GM19043 (cell line): ENCODE data around the gene GGT7.
"Not testable (repeated sequence)": the region's sequence is repeated elsewhere in the genome, so short reads cannot be mapped to it uniquely, and the experiment has no call there.

Experiments used
- ATAC-seq: cut with Tn5 transposase; IDR thresholded peaks from one replicate; pipeline ENCODE4 v1.9.1; 2021; ENCODE audit warnings: low read depth; ENCODE audit not compliant: unreplicated experiment

GGT7 gene

DNA sequence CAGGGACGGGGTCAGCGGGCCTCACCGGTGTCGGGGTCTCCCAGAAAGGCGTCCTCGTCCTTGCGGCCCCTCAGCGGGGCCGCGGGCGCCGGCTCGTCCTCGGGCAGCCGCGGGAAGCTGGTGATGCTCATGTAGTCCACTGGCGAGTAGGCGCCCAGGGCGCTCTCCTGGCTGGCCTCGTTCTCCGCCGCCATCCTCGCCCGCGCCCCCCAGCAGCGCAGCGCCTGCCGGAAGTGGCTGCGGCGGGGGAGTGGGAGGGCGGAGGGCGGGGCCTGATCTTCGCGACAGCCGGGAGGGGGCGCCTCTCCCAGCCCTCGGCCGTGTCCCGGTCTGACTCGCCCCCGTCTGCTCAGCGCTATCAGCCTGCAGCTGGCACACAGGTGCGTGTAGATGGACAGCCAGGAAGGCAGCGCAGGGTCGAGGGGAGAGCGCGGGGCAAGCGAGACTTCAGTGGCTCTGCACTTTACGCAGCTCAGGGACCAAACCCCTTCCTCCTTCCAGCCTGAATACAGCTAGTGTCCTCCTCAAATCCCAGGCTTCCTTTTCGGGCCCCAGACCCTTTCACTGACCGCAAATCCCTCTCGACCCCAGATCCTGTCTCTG is at the start of gene GGT7:
TSS of gene GGT7 (minus strand) at position 235 of the 603 bp plus-strand sequence. CDS start at position 194, 41 bp downstream.
- no peak for ATAC-seq

DNA sequence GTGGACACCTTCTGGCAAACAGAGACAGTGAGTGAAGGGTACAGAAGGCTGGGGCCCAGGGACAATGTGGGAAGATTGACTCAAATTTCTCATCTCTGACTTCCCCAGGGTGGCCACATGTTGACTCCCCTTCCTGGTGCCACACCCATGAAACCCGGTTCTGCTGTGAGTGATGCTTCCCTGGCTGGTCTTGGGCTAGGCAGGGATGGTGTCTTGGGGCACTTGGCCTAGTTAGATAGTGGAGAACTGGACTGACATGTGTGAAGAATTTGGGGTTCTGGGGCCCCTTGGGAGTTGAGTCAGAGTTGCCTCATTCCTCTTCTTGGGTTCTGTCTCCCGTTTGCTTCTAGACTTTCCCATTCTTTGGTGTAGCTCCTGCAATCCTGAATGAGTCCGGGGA is 48.8 kb upstream of the GGT7 start:
- ATAC-seq: no peak

GRCh38 chr20:34920055-34920454 is 47.4 kb upstream of the GGT7 start:
- ATAC-seq: no peak

GRCh38 chr20:34916774-34917354 is 44.2 kb upstream of the GGT7 start:
- no peak for ATAC-seq

DNA sequence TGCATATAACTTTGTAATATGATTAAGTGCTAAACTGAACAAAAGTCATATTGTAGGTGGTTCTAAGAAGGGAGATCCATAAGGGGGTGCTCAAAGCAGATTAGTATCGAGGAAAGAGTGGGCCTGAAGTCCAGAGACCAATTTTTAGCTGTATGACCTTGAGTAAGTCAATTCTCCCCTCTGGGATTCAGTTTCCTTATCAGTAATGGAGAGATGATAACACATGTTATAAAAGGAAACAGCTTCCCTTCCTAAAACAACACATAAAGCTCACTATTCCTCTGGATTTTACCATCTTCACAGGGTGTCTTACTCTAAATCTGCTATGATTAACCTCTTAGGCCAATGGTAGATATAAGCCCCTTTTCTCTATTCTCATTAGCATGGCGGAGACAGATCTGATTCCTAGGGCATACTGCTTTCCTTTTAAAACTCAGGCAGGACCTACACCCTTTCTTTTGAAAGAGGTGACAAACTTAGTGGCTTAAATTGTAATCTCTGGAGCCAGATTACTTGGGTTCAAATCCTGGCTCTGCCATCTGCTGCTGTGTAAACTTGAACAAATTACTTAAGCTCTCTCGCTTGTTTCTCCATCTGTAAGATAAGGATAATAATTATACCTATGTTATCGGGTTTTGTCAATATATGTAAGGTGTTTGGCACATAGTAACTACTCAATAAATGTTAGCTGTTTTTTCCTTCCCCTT is 43.2 kb upstream of the GGT7 start:
- no peak for ATAC-seq

GRCh38 chr20:34915131-34915530 is 42.5 kb upstream of the GGT7 start:
- ATAC-seq: no peak

- ATAC-seq: no peak
These were observed 35.2 kb upstream of the GGT7 start for GRCh38 chr20:34907616-34908469.

DNA sequence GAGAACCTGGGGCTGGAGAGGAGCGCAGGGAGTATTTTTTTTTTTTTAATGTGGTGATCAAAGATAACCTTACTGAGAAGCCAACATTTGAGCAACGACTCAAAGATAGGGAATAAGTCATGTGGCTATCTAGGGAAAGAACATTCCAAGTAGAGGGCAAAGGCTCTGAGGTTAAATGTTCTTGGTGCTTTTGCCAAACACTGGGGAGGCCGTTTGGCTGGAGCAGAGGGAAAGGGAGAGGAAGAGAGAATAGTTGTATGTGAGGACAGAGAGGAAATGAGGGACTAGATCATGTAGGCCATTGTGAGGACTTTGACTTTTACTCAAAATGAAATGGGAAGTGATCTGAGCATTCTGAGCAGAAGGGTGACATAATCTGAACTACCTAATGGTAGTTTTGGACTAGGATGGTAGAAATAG is 31.6 kb upstream of the GGT7 start:
- no peak for ATAC-seq

- not testable (repeated sequence) for ATAC-seq
These were observed 26.1 kb upstream of the GGT7 start for GRCh38 chr20:34898731-34899130.

- not testable (repeated sequence) for ATAC-seq
These were observed 25.5 kb upstream of the GGT7 start for GRCh38 chr20:34898129-34898528.

DNA sequence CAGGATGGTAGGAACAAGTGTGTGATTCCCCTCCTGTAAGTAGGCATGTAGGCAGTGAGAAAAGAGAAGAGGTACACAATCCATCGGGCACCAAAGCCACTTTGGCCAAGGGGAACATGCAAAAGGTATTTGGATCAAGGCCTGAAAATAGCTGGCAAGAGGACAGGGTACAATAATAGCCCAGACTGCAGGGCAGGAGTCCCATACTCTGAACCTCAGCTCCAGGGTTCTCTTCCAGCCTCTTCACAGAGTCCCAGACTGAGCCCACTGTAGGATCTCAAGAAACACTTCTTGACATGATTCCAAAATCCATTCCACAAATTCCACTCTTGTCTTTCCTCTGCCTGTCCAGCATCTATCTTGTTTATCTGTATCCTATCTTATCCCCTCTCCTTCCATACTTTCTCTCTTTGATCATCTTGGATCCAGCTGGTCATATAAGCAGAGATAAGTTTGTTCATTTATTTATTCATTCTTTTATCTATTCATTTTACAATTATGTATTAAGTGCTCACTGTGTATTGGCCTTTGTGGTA is 23.5 kb upstream of the GGT7 start:
- ATAC-seq: no peak

DNA sequence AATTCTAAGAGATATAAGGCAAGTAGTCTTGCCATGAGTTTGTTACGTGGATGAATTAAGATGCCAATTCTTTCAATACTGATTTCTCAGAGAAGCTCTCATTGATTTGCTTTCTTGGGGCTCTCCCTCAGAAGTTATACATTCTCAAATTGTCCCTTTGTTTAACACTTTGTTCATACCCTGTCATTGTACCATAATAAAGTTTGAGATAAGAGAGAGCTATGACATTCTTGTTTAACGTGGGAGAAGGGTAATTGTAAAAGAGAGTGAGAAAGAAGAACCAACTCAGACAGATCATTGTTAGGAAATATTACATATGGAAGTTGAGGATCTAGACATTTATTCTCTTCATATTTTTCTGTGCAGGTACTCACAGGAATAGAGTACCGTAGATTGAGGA is 22.8 kb upstream of the GGT7 start:
- ATAC-seq: no peak

GRCh38 chr20:34894723-34895122 is 22.1 kb upstream of the GGT7 start:
- no peak for ATAC-seq

DNA sequence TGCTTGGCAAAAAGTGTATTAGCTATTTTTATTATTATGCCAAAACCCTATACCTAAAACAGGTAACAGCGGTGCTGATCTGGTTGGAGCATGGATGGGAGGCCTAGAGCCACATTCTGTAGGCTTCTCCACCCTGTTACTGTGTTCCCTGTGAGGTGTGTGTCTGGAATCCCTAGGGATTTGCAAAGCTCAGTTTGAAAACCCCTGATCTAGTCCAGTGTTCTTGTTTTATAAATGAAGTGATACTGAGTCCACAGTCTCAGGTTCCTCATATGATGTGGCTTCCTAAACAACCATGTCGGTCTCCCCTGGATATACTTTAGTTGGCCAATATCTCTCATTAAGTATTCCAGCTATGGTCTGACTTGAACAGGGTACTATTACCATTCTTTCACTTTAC is 20.0 kb upstream of the GGT7 start:
- no peak for ATAC-seq

DNA sequence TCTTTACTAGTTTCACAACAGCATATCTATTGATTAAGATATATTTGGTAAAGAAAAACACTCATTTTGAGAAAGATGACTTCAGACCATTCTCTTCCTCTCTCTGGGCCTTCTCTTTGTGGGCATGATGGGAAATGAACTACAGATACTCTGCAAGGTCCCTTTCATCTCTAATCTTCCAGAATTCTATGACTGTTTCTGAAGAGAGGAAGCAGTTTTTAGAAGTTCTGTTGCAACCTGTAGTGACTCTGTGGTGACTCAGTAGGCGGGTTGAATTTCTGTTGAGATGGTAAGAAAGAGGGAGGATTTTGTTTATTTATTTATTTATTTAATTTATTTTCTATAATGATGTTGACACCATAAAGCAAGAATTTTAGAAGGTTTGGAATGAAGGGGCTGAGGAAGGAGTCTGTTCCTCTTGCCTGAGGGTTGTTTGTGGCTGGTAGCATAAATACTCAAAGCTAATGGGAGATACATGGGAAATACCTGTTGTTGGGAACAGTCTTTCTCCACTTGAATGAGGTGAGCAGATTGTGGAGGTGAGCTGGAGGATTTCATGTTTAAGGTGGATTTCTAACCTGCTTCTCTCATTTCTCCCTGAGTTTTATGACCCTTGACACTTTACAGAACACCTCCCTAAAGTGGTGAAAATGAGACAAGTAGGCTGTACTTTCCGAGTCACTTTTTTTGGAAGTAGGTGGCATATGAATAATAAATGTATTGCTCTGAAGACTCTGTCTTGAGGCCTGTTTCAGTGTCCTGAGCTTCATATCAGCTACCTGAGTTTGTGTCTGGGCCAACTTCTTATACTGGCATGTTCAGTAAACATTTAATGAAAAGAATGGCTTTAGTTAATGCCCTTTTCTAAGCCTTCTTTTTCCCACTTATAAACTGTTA is 18.8 kb upstream of the GGT7 start:
- ATAC-seq: no peak

- ATAC-seq: no peak
These were observed 15.8 kb upstream of the GGT7 start for GRCh38 chr20:34888468-34888867.

- ATAC-seq: no peak
These were observed 14.4 kb upstream of the GGT7 start for GRCh38 chr20:34887023-34887422.

DNA sequence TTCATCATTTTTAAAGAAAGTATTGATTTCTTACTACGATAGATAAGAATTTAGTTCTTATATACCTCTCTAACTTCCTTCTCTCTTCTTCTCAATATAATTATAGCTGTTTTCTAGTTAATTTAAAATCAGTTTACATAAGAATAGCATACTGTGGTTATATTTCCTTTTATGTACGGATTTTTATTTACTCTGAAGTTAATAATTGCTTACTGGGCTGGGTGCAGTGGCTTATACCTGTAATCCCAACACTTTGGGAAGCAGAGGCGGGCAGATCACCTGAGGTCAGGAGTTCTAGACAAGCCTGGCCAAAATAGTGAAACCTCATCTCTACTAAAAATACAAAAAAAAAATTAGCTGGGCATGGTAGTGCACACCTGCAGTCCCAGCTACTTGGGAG is 13.5 kb upstream of the GGT7 start:
- ATAC-seq: no peak

GRCh38 chr20:34884260-34884659 is 11.6 kb upstream of the GGT7 start:
- ATAC-seq: no peak

GRCh38 chr20:34883809-34884208 is 11.2 kb upstream of the GGT7 start:
- no peak for ATAC-seq
